Type B pancreatic cell (in vitro differentiated cells): ENCODE data around the gene COL4A1. TPM values are rescaled to one million over a fixed set of nuclear protein-coding genes. Genes with fewer than 3 reads are reported as not detected.

ENCODE experiments used
- DNase-seq: peaks from one replicate; pipeline ENCODE4 v3.0.0; 2021; ENCODE audit warnings: mixed read lengths; ENCODE audit not compliant: unreplicated experiment; ENCODE audit errors: extremely low spot score
- H3K27ac Mint-ChIP-seq: 2 replicates; pipeline ENCODE4 v1.8.0; 2021; ENCODE audit warnings: mild to moderate bottlenecking, mixed read lengths
- H3K27me3 Mint-ChIP-seq: 2 replicates; pipeline ENCODE4 v1.8.0; 2021; ENCODE audit warnings: mixed read lengths
- H3K36me3 Mint-ChIP-seq: 2 replicates; pipeline ENCODE4 v1.8.0; 2021; ENCODE audit warnings: mixed read lengths
- H3K4me1 Mint-ChIP-seq: one replicate; pipeline ENCODE4 v1.8.0; 2021; ENCODE audit warnings: mixed read lengths; ENCODE audit not compliant: unreplicated experiment
- H3K4me3 Mint-ChIP-seq: 2 replicates; pipeline ENCODE4 v1.8.0; 2021; ENCODE audit warnings: mild to moderate bottlenecking, mixed read lengths
- H3K9me3 Mint-ChIP-seq: 2 replicates; pipeline ENCODE4 v1.8.0; 2021; ENCODE audit warnings: mixed read lengths
- total RNA-seq: library from RNA; stranded (reverse); gene quantifications from 2 replicates; pipeline ENCODE4 v1.2.1, GENCODE V29; 2021; ENCODE audit warnings: low replicate concordance
- TF ChIP-seq, protein P1 (sequence below): fragments of 200-600 bp; sonication (generic); conservative IDR thresholded peaks from 2 replicates; pipeline ENCODE4 v1.5.0; 2021; ENCODE audit warnings: antibody characterized with exemption, mild to moderate bottlenecking

The COL4A1 gene
- total RNA-seq, 1 donor from 2014 or later = 83.6 TPM

DNA sequence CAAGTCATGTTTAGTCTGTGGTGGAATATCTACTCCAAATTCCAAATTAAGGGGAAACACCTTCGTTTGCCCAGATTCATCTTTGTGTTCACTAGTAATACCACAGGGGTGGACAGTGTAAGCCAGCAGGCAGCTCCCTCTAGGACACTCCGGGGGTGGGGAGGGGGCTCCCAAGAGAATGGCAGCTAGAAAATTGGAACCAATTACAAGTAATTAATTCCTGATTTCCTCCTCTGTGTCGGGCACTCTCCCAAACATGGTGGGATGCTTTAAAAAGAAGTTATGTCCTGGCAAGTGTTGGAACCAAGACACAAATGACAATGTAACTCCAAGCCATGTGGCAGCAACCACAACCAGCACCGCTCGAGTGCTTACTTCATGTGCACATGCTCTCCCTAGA, 5.9 kb downstream of the COL4A1 start:
- Mint-ChIP-seq H3K27me3 (peaks cover 40% of the 10 kb centered on the region), H3K9me3 (no peaks in the 10 kb centered on the region), H3K36me3 (no peaks in the 10 kb centered on the region), H3K27ac (no peak overlapping the region), H3K4me1 (peaks cover 30% of the 10 kb centered on the region), H3K4me3 (no peak overlapping the region)
- TF ChIP-seq, protein P1, sequence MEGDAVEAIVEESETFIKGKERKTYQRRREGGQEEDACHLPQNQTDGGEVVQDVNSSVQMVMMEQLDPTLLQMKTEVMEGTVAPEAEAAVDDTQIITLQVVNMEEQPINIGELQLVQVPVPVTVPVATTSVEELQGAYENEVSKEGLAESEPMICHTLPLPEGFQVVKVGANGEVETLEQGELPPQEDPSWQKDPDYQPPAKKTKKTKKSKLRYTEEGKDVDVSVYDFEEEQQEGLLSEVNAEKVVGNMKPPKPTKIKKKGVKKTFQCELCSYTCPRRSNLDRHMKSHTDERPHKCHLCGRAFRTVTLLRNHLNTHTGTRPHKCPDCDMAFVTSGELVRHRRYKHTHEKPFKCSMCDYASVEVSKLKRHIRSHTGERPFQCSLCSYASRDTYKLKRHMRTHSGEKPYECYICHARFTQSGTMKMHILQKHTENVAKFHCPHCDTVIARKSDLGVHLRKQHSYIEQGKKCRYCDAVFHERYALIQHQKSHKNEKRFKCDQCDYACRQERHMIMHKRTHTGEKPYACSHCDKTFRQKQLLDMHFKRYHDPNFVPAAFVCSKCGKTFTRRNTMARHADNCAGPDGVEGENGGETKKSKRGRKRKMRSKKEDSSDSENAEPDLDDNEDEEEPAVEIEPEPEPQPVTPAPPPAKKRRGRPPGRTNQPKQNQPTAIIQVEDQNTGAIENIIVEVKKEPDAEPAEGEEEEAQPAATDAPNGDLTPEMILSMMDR = no peak
- no peak for DNase-seq

DNA sequence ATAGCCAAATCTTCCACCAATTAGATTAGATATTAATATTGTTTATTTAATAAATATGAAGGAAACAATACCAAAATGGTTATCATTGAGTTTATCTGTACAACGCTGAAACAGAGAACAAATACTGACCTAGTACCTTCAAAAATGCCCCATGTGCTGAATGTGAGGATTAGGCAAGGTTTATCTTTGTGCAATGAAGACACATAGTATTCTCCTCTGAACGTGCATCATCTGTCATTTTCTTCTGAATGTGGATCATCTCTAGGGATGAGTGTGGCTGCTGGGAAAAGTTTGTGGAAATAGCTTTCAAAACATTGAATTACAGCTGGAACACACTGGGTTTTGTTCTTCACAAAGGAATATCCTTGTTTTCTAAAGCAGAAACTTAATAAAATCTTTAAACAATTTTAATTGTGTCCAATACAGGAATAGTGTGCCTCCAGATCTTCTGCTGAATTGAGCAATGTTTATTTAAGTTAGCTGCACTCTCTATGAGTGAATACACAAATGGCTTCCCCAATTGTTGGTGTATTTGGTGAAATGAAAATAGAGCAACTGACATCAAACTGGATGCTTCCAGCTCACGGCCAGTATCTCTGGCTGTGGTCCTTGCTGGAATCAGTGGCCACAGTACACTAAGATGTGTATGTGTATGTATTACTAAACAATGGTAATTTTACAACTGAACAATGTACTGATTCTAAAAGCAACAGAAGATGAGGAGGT, 6.7 kb downstream of the COL4A1 start:
- TF ChIP-seq, protein P1 = no peak
- H3K4me3 Mint-ChIP-seq = no peak overlapping the region
- H3K9me3 Mint-ChIP-seq = no peaks in the 10 kb centered on the region
- no peak for DNase-seq
- H3K4me1 Mint-ChIP-seq = peaks cover 22% of the 10 kb centered on the region
- H3K36me3 Mint-ChIP-seq = no peaks in the 10 kb centered on the region
- no peak overlapping the region for H3K27ac Mint-ChIP-seq
- peaks cover 32% of the 10 kb centered on the region for H3K27me3 Mint-ChIP-seq

DNA sequence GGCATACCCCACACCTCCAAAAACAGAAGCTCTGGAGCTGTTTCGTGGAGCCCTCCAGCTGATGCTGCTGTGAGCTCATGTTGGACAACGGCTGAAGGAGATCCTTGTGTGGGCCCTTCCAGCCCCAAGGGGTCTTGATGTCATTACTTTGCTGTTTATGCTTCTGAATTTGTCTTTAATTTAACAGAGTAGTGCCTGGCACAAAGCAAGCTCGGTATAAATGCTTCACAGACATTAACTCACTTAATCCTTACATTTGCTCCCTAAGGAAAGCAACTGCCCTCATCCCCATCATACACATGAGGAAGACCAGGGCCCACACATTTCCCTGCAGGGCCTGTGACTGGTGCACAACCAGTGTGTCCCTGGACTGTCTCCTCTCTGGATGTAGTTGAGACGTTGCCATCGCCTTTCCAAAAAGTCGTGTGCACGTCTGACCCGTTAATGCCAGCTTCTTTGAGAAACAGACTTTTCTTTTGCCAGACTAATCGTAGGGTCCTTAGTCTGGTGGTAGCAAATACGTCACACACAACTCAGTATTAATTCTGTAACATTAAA, 7.6 kb downstream of the COL4A1 start:
- H3K9me3 Mint-ChIP-seq = no peaks in the 10 kb centered on the region
- H3K27me3 Mint-ChIP-seq = peaks cover 23% of the 10 kb centered on the region
- H3K27ac Mint-ChIP-seq = no peak overlapping the region
- TF ChIP-seq, protein P1 = no peak
- DNase-seq = no peak
- H3K36me3 Mint-ChIP-seq = no peaks in the 10 kb centered on the region
- peaks cover 13% of the 10 kb centered on the region for H3K4me1 Mint-ChIP-seq
- H3K4me3 Mint-ChIP-seq = no peak overlapping the region

DNA sequence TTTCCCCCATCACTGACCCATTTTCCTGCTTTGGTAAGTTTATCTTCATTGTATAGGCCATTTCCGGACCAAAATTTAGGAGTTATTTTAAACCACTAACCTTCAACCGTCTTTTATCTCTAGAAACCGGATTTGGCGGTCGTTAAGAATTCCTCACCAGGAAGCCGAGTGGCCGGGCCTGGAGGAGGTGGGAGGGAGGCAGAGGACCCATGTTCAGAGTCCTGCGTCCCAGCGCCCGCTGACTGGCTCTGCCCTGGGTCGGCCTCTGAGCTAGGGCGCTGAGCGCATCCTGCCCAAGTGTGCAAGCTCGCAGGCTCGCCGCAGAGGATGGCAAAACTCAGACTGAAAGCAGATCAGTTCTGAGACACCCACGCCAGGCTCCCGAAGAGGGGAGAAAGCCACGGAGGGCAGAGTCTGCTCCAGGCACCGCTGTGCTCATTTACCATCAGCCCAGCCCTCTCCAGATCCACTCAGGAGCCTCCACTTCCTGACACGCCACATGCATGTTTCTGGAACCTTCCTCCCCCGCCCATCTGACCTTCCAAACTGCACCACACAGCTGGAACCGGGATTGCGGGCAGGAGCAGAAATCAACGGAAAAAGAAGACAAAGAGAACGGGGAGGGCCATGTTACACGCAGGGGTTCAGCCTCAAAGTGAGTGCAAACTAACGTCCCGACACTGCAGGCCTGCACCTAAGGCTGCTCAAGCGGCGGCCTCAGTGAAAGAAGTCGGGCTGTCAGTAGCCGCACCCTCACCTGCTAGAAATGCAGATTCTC, 8.3 kb downstream of the COL4A1 start:
- no peak overlapping the region for H3K4me3 Mint-ChIP-seq
- TF ChIP-seq, protein P1 = no peak
- H3K36me3 Mint-ChIP-seq = no peaks in the 10 kb centered on the region
- no peak for DNase-seq
- peaks cover 17% of the 10 kb centered on the region for H3K27me3 Mint-ChIP-seq
- H3K27ac Mint-ChIP-seq = no peak overlapping the region
- H3K9me3 Mint-ChIP-seq = no peaks in the 10 kb centered on the region
- peaks cover 11% of the 10 kb centered on the region for H3K4me1 Mint-ChIP-seq

DNA sequence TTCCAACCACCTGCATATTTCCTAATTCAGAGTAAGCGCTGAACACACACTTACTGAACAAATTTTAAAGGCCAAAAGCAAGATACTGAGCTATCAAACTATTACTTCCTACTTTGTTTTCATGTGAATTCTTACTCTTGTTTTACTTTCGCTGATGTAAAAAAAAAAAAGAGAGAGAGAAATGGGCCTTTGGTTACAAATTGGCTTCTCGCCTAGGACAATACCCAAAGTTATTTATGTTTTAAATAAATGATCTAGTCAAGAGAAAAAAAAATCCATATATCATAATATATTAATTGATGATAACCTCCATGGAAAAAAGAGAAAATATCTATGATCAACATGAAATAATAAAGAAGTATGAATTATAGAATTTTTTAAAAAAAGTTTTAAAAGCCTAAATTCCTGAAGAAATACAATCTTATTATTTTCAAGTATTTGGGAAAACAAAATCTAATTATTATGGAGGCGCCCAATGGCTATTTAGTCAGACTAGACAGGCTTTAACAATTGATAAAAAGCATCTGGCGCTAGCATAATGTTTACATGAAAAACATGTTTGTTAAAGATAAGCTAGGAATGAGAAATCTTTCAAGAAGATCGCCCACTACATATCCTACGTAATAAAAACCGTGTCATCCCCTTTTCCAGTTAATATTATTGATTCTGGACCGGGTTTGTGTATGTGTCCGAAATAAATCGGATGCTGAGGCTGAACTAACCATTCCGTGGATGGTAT, 9.0 kb downstream of the COL4A1 start:
- no peaks in the 10 kb centered on the region for H3K9me3 Mint-ChIP-seq
- peaks cover 11% of the 10 kb centered on the region for H3K27me3 Mint-ChIP-seq
- peaks cover 11% of the 10 kb centered on the region for H3K4me1 Mint-ChIP-seq
- TF ChIP-seq, protein P1 = no peak
- DNase-seq = no peak
- no peaks in the 10 kb centered on the region for H3K36me3 Mint-ChIP-seq
- no peak overlapping the region for H3K27ac Mint-ChIP-seq
- no peak overlapping the region for H3K4me3 Mint-ChIP-seq
